IMR-90 (cell line): Measurements from ENCODE around the gene COL18A1. TPM values are rescaled to one million over a fixed set of nuclear protein-coding genes. Genes with fewer than 3 reads are reported as not detected.

ENCODE experiments used
- ATAC-seq: fragments of 200-7000 bp; cut with Tn5 transposase; 2 replicates; pipeline ENCODE4 v1.9.1; 2020; ENCODE audit warnings: low read depth, mild to moderate bottlenecking, moderate library complexity
- BruUV-seq: library from RNA; stranded (reverse); fragments of 400-500 nt; replicated peaks from 2 replicates; lab custom pipeline; 2021; lab: Mats Ljungman, UMichigan
- CTCF ChIA-PET: fragments of 300-600 bp; formaldehyde crosslinking; extraction: SDS; loops from one replicate; lab custom pipeline; 2021; ENCODE audit warnings: antibody characterized with exemption; lab: Yijun Ruan, JAX
- POLR2A ChIA-PET: fragments of 300-600 bp; sonication (Branson Sonifier 250); formaldehyde crosslinking; loops from one replicate; lab custom pipeline; 2022; ENCODE audit warnings: antibody characterized with exemption; ENCODE audit not compliant: unreplicated experiment; lab: Charles Lee
- DNase-seq: peaks from one replicate; pipeline ENCODE4 v3.0.0; 2013
- H2AFZ ChIP-seq: replicated peaks from 2 replicates; pipeline ENCODE3; 2013; ENCODE audit warnings: low read length, mild to moderate bottlenecking; ENCODE audit not compliant: poor library complexity
- H2AK5ac ChIP-seq: 2 replicates; pipeline ENCODE4 v1.6.1; 2013; ENCODE audit warnings: low read depth, low read length, inconsistent platforms
- H2AK9ac ChIP-seq: replicated peaks from 2 replicates; pipeline ENCODE3; 2013; ENCODE audit warnings: mild to moderate bottlenecking, low read depth, low read length, moderate library complexity; ENCODE audit not compliant: poor library complexity
- H2BK120ac ChIP-seq: 2 replicates; pipeline ENCODE4 v1.6.1; 2013; ENCODE audit warnings: low read depth, low read length, inconsistent platforms
- H2BK15ac ChIP-seq: 3 replicates; pipeline ENCODE4 v1.6.1; 2013; ENCODE audit warnings: low read depth, low read length, inconsistent platforms
- H2BK20ac ChIP-seq: 2 replicates; pipeline ENCODE4 v1.6.1; 2013; ENCODE audit warnings: low read depth, mild to moderate bottlenecking, inconsistent platforms, low read length, moderate library complexity
- H2BK5ac ChIP-seq: 2 replicates; pipeline ENCODE4 v1.6.1; 2013; ENCODE audit warnings: mild to moderate bottlenecking, low read depth, low read length, inconsistent platforms; ENCODE audit not compliant: poor library complexity, severe bottlenecking
- H3K14ac ChIP-seq: replicated peaks from 2 replicates; pipeline ENCODE4 v1.6.1; 2013; ENCODE audit warnings: low read depth, low read length, inconsistent platforms
- H3K18ac ChIP-seq: 2 replicates; pipeline ENCODE4 v1.6.1; 2013; ENCODE audit warnings: low read depth, low read length, control low read depth
- H3K23ac ChIP-seq: 2 replicates; pipeline ENCODE4 v1.6.1; 2013; ENCODE audit warnings: low read depth, low read length, inconsistent platforms
- H3K27ac ChIP-seq: 2 replicates; pipeline ENCODE4 v1.5.1; 2013; ENCODE audit warnings: mild to moderate bottlenecking, control low read depth, low read length; ENCODE audit not compliant: insufficient read depth
- H3K27me3 ChIP-seq: 2 replicates; pipeline ENCODE4 v1.6.1; 2013; ENCODE audit warnings: low read length; ENCODE audit not compliant: control insufficient read depth, insufficient read depth
- H3K36me3 ChIP-seq: 2 replicates; pipeline ENCODE4 v1.6.1; 2013; ENCODE audit warnings: low read length, mixed read lengths; ENCODE audit not compliant: control insufficient read depth, insufficient read depth
- H3K4ac ChIP-seq: 2 replicates; pipeline ENCODE4 v1.6.1; 2013; ENCODE audit warnings: low read depth, low read length, inconsistent platforms
- H3K4me1 ChIP-seq: 2 replicates; pipeline ENCODE4 v1.6.1; 2013; ENCODE audit warnings: low read length, mixed read lengths; ENCODE audit not compliant: control insufficient read depth, insufficient read depth
- H3K4me2 ChIP-seq: 2 replicates; pipeline ENCODE4 v1.6.1; 2013; ENCODE audit warnings: low read depth, mild to moderate bottlenecking, control low read depth, low read length, moderate library complexity
- H3K4me3 ChIP-seq: 2 replicates; pipeline ENCODE4 v1.5.1; 2013; ENCODE audit warnings: low read depth, mild to moderate bottlenecking, control low read depth, low read length, moderate library complexity; ENCODE audit not compliant: insufficient read depth
- H3K56ac ChIP-seq: 2 replicates; pipeline ENCODE4 v1.6.1; 2013; ENCODE audit warnings: low read length, inconsistent platforms; ENCODE audit not compliant: insufficient read depth; ENCODE audit errors: extremely low read depth
- H3K79me1 ChIP-seq, 2 experiments: 2 replicates each; pipeline ENCODE4 v1.6.1; 2013; ENCODE audit warnings: low read length in 2 of 2, inconsistent platforms in 1 of 2, low read depth in 1 of 2
- H3K9ac ChIP-seq: 2 replicates; pipeline ENCODE4 v1.6.1; 2013; ENCODE audit warnings: low read depth, low read length, control low read depth
- H3K9me1 ChIP-seq: 2 replicates; pipeline ENCODE4 v1.6.1; 2013; ENCODE audit warnings: low read length, inconsistent platforms; ENCODE audit not compliant: insufficient read depth
- H3K9me3 ChIP-seq: 2 replicates; pipeline ENCODE4 v1.6.1; 2013; ENCODE audit warnings: low read length; ENCODE audit not compliant: control insufficient read depth, insufficient read depth
- H4K20me1 ChIP-seq: 2 replicates; pipeline ENCODE4 v1.6.1; 2013; ENCODE audit warnings: low read length, inconsistent platforms; ENCODE audit not compliant: insufficient read depth
- H4K5ac ChIP-seq: 2 replicates; pipeline ENCODE4 v1.6.1; 2013; ENCODE audit warnings: mild to moderate bottlenecking, low read depth, low read length, control low read depth
- H4K8ac ChIP-seq, 2 experiments: 2 replicates each; pipeline ENCODE4 v1.6.1; 2013; ENCODE audit warnings: low read depth in 2 of 2, low read length in 2 of 2, control low read depth in 1 of 2, inconsistent platforms in 1 of 2
- H4K91ac ChIP-seq: 2 replicates; pipeline ENCODE4 v1.6.1; 2013; ENCODE audit warnings: low read depth, low read length, inconsistent platforms; ENCODE audit not compliant: insufficient read depth
- BHLHE40 ChIP-seq: fragments of 150-350 bp; IDR thresholded peaks from 2 replicates; pipeline ENCODE4 v1.6.1; 2016; ENCODE audit warnings: mild to moderate bottlenecking, low read depth, low read length
- CHD1 ChIP-seq: IDR thresholded peaks from 2 replicates; pipeline ENCODE4 v1.6.1; 2012; ENCODE audit warnings: low read depth, low read length, improper control_type of control experiment
- MAFK ChIP-seq: IDR thresholded peaks from 2 replicates; pipeline ENCODE4 v1.6.1; 2012; ENCODE audit warnings: low read depth, low read length, improper control_type of control experiment
- SMC3 ChIP-seq: fragments of 150-350 bp; IDR thresholded peaks from 2 replicates; pipeline ENCODE4 v1.6.1; 2016; ENCODE audit warnings: low read depth, mild to moderate bottlenecking, antibody characterized with exemption, low read length, moderate library complexity
- WGBS, 2 experiments: methylation state at CpG; one replicate each; pipeline versions ENCODE4 v1.1.5 to v1.1.7; 2013; ENCODE audit warnings: missing lambda C conversion rate in 2 of 2; ENCODE audit not compliant: insufficient read length in 1 of 2; ENCODE audit errors: extremely low coverage in 2 of 2; 5-methylcytosine and 5-hydroxymethylcytosine counted together
- dilution Hi-C: fragments of 300-500 bp; cut with HindIII; formaldehyde crosslinking; loops from one replicate; pipeline ENCODE4 v1.14.3; 2018; ENCODE audit warnings: low sequenced_read_pairs; ENCODE audit not compliant: unreplicated experiment
- in situ Hi-C: fragments of 300-500 bp; cut with MboI; formaldehyde crosslinking; loops from 3 replicates; pipeline ENCODE4 v1.14.3; 2019; ENCODE audit warnings: low sequenced_read_pairs, inconsistent platforms, mixed read lengths
- intact Hi-C: fragments of 100-400 bp; cut with micrococcal nuclease; formaldehyde crosslinking; loops from 2 replicates; pipeline ENCODE4 v1.10.0; 2022
- polyA plus RNA-seq, 3 experiments: library from polyadenylated mRNA; depleted of rRNA; stranded (reverse); fragments of >200 nt; gene quantifications; 2 replicates each; pipeline ENCODE4 v1.2.3, GENCODE V29; 2012; ENCODE audit warnings: low replicate concordance in 1 of 3
- total RNA-seq: library from RNA; depleted of rRNA; stranded (reverse); fragments of >200 nt; gene quantifications from 2 replicates; pipeline ENCODE4 v1.2.3, GENCODE V29; 2012

COL18A1 gene
- total and polyA plus RNA-seq, 2 of the 4 experiments (the other 2 are of a cell fraction), result 4.3 to 46.7 TPM

GRCh38 chr21:45507888-45508508, 103.0 kb downstream of the COL18A1 start:
- H3K23ac ChIP-seq, result no peak overlapping the region
- H3K18ac ChIP-seq, result no peak overlapping the region
- H2BK120ac ChIP-seq, result no peak overlapping the region
- POLR2A ChIA-PET, result no interaction called here
- H3K79me1 ChIP-seq, result no peaks in the 10 kb centered on the region
- H3K36me3 ChIP-seq, result peaks cover 54% of the 10 kb centered on the region
- dilution Hi-C loops (no loop called here), in situ Hi-C loops (no loop called here), intact Hi-C loops (no loop called here)
- peaks cover 7% of the 10 kb centered on the region; the same call in 1 of the 2 replicates for H3K9me1 ChIP-seq
- no peak overlapping the region for H3K4me3 ChIP-seq
- H3K9me3 ChIP-seq, result no peaks in the 10 kb centered on the region
- H2AK9ac ChIP-seq, result no peak overlapping the region
- CTCF ChIA-PET, result no interaction called here
- peak overlapping the region; percentile 33 for H2BK5ac ChIP-seq
- H4K20me1 ChIP-seq, result peaks cover 3% of the 10 kb centered on the region; the same call in 1 of the 2 replicates
- no peaks in the 10 kb centered on the region for H3K4me1 ChIP-seq
- no peak overlapping the region for H3K56ac ChIP-seq
- H2AK5ac ChIP-seq, result no peak overlapping the region; the same call in 1 of the 2 replicates
- DNase-seq, result no peak
- no TSS peak for BruUV-seq
- H4K8ac ChIP-seq, result no peak overlapping the region
- no peaks in the 10 kb centered on the region for H3K27me3 ChIP-seq
- no peak overlapping the region for H3K9ac ChIP-seq
- H4K5ac ChIP-seq, result no peak overlapping the region
- H3K14ac ChIP-seq, result no peak overlapping the region
- no peak overlapping the region for H2BK20ac ChIP-seq
- no peak overlapping the region for H3K4me2 ChIP-seq
- no peak overlapping the region for H4K91ac ChIP-seq
- no peak for ATAC-seq
- no peak overlapping the region for H2AFZ ChIP-seq
- no peak overlapping the region for H3K4ac ChIP-seq
- no peak overlapping the region for H2BK15ac ChIP-seq
- TF ChIP-seq SMC3 (no peak), BHLHE40 (no peak), MAFK (no peak), CHD1 (no peak)
- no peak overlapping the region for H3K27ac ChIP-seq
- WGBS, 2 experiments, result 98% methylated on average over 3 of the region's 3 CpGs; no CpG with 5 or more reads in 1 of the 2 experiments
